Astrocyte of the cerebellum (primary cell): ENCODE results near the gene KLHL1.

Experiments
- DNase-seq: peaks from one replicate; pipeline ENCODE4 v3.0.0-alpha.2; 2011; ENCODE audit warnings: low read depth
- H3K4me3 ChIP-seq: 2 replicates; pipeline ENCODE4 v1.5.1; 2011; ENCODE audit warnings: mild to moderate bottlenecking, low read depth, low read length, moderate library complexity
- CTCF ChIP-seq: IDR thresholded peaks from 2 replicates; pipeline ENCODE4 v1.5.1; 2012; ENCODE audit warnings: low read length, low read depth, moderate library complexity, mild to moderate bottlenecking; ENCODE audit errors: missing control alignments
- in situ Hi-C: cut with HindIII; loops from 2 replicates; pipeline ENCODE4 v1.10.0; 2017; ENCODE audit warnings: low sequenced_read_pairs

KLHL1 gene

GRCh38 chr13:70080012-70080411, 28.2 kb downstream of the KLHL1 start:
- in situ Hi-C loops, result no loop called here
- no peak for TF ChIP-seq CTCF
- H3K4me3 ChIP-seq, result no peak overlapping the region
- peak; percentile 11 for DNase-seq

- no peak for DNase-seq
- no peak overlapping the region for H3K4me3 ChIP-seq
- no peak for TF ChIP-seq CTCF
- in situ Hi-C loops, result no loop called here
These were observed 53.7 kb downstream of the KLHL1 start for GRCh38 chr13:70054572-70054971.

GRCh38 chr13:70051531-70051930, 56.7 kb downstream of the KLHL1 start:
- no peak overlapping the region for H3K4me3 ChIP-seq
- in situ Hi-C loops, result no loop called here
- no peak for TF ChIP-seq CTCF
- DNase-seq, result no peak

GRCh38 chr13:70043685-70044084, 64.6 kb downstream of the KLHL1 start:
- H3K4me3 ChIP-seq, result no peak overlapping the region
- no peak for TF ChIP-seq CTCF
- no peak for DNase-seq
- in situ Hi-C loops, result no loop called here

- TF ChIP-seq CTCF, result no peak
- in situ Hi-C loops, result no loop called here
- no peak overlapping the region for H3K4me3 ChIP-seq
- DNase-seq, result no peak
These were observed 66.1 kb downstream of the KLHL1 start for GRCh38 chr13:70042193-70042592.

- TF ChIP-seq CTCF, result no peak
- DNase-seq, result no peak
- H3K4me3 ChIP-seq, result no peak overlapping the region
- in situ Hi-C loops, result no loop called here
These were observed 74.0 kb downstream of the KLHL1 start for GRCh38 chr13:70034286-70034685.

GRCh38 chr13:70027551-70027950, 80.7 kb downstream of the KLHL1 start:
- no peak for DNase-seq
- H3K4me3 ChIP-seq, result no peak overlapping the region
- no peak for TF ChIP-seq CTCF
- in situ Hi-C loops, result no loop called here
